Measurements from ENCODE around the gene PNMA6A.

GRCh38 chrX:153060095-153060445 lies 12.2 kb upstream of the PNMA6A start:
- TF ChIP-seq CTCF (IDR thresholded peaks at IDR 0.05 in 8 of 11, conservative IDR thresholded peaks at IDR 0.05 in 3 of 11) (no peak), POLR2A (IDR thresholded peaks at IDR 0.05) (no peak)

Data from spleen (tissue), 7 donors.